ENCODE data around the gene SCG3.
"Not testable (repeated sequence)": the region's sequence is repeated elsewhere in the genome, so short reads cannot be mapped to it uniquely, and the experiment has no call there.

GRCh38 chr15:51648643-51649042, 32.7 kb upstream of the SCG3 start:
- not testable (repeated sequence) for TF ChIP-seq CTCF (IDR thresholded peaks at IDR 0.05; ENCODE audit: insufficient read depth, low read length, poor library complexity, severe bottlenecking); EZH2phosphoT487 (conservative IDR thresholded peaks at IDR 0.05; ENCODE audit: low read length)

All from SU-DHL-6 (cell line).